ENCODE measurements around the gene CST3.
"Not testable (repeated sequence)": the region's sequence is repeated elsewhere in the genome, so short reads cannot be mapped to it uniquely, and the experiment has no call there.

The CST3 gene

GRCh38 chr20:23661002-23661429 lies 23.3 kb upstream of the CST3 start:
- DNase-seq (ENCODE audit: low read depth) = no peak

GRCh38 chr20:23659989-23660837 lies 22.5 kb upstream of the CST3 start:
- DNase-seq (ENCODE audit: low read depth) = no peak

- DNase-seq (ENCODE audit: low read depth) = not testable (repeated sequence)
Measured at GRCh38 chr20:23659610-23659988, 21.8 kb upstream of the CST3 start.

- DNase-seq (ENCODE audit: low read depth) = no peak
Measured at GRCh38 chr20:23658989-23659609, 21.3 kb upstream of the CST3 start.

GRCh38 chr20:23658336-23658735 lies 20.6 kb upstream of the CST3 start:
- no peak for DNase-seq (ENCODE audit: low read depth)

- DNase-seq (ENCODE audit: low read depth) = no peak
Measured at GRCh38 chr20:23657202-23657601, 19.4 kb upstream of the CST3 start.

- no peak for DNase-seq (ENCODE audit: low read depth)
Measured at GRCh38 chr20:23656372-23656771, 18.6 kb upstream of the CST3 start.

- DNase-seq (ENCODE audit: low read depth) = no peak
Measured at GRCh38 chr20:23655491-23656211, 17.9 kb upstream of the CST3 start.

- DNase-seq (ENCODE audit: low read depth) = no peak
Measured at GRCh38 chr20:23654717-23655116, 17.0 kb upstream of the CST3 start.

- no peak for DNase-seq (ENCODE audit: low read depth)
Measured at GRCh38 chr20:23654000-23654399, 16.2 kb upstream of the CST3 start.

GRCh38 chr20:23653400-23653938 lies 15.7 kb upstream of the CST3 start:
- DNase-seq (ENCODE audit: low read depth) = no peak

GRCh38 chr20:23652926-23653325 lies 15.2 kb upstream of the CST3 start:
- DNase-seq (ENCODE audit: low read depth) = no peak

- no peak for DNase-seq (ENCODE audit: low read depth)
Measured at GRCh38 chr20:23652371-23652770, 14.6 kb upstream of the CST3 start.

- DNase-seq (ENCODE audit: low read depth) = no peak
Measured at GRCh38 chr20:23651117-23651516, 13.4 kb upstream of the CST3 start.

- DNase-seq (ENCODE audit: low read depth) = no peak
Measured at GRCh38 chr20:23649830-23650417, 12.2 kb upstream of the CST3 start.

- no peak for DNase-seq (ENCODE audit: low read depth)
Measured at GRCh38 chr20:23649242-23649641, 11.5 kb upstream of the CST3 start.

- no peak for DNase-seq (ENCODE audit: low read depth)
Measured at GRCh38 chr20:23647346-23647745, 9.6 kb upstream of the CST3 start.

- DNase-seq (ENCODE audit: low read depth) = no peak
Measured at GRCh38 chr20:23646106-23646873, 8.5 kb upstream of the CST3 start.

- DNase-seq (ENCODE audit: low read depth) = no peak
Measured at GRCh38 chr20:23645575-23645974, 7.8 kb upstream of the CST3 start.

GRCh38 chr20:23644164-23644563 lies 6.4 kb upstream of the CST3 start:
- no peak for DNase-seq (ENCODE audit: low read depth)

- no peak for DNase-seq (ENCODE audit: low read depth)
Measured at GRCh38 chr20:23643659-23644058, 5.9 kb upstream of the CST3 start.

Measured in activated T-cell treated with anti-CD3 and anti-CD28 coated beads for 24 hours (primary cell).